H1 (cell line): ENCODE data around the gene IDH2. TPM values are rescaled to one million over a fixed set of nuclear protein-coding genes. Genes with fewer than 3 reads are reported as not detected.

Source experiments
- CTCF ChIA-PET: fragments of 300-600 bp; sonication (Branson Sonifier 250); formaldehyde crosslinking; loops from one replicate; lab custom pipeline; 2021; ENCODE audit not compliant: partially characterized antibody; lab: Charles Lee
- POLR2A ChIA-PET: fragments of 300-600 bp; sonication (Branson Sonifier 250); formaldehyde crosslinking; loops from one replicate; lab custom pipeline; 2021; ENCODE audit warnings: inconsistent platforms; ENCODE audit not compliant: partially characterized antibody; lab: Charles Lee
- DNase-seq, 2 experiments: peaks; one replicate each; pipeline versions ENCODE4 v3.0.0 to v3.0.0-alpha.2; 2010 to 2022; ENCODE audit warnings: low spot score in 2 of 2, low read depth in 1 of 2, mixed read lengths in 1 of 2
- FAIRE-seq: peaks from 2 replicates; lab custom pipeline; 2011; peaks lifted over from hg19 to GRCh38; lab: Jason Lieb, UNC
- H2AFZ ChIP-seq: 2 replicates; pipeline ENCODE4 v1.8.1; 2012; ENCODE audit warnings: low read length, inconsistent platforms
- H2AK5ac ChIP-seq: 2 replicates; pipeline ENCODE4 v1.6.1; 2013; ENCODE audit warnings: low read depth, low read length
- H2BK120ac ChIP-seq: replicated peaks from 2 replicates; pipeline ENCODE3; 2013; ENCODE audit warnings: low read depth, low read length, inconsistent platforms
- H2BK12ac ChIP-seq: 2 replicates; pipeline ENCODE4 v1.6.1; 2013; ENCODE audit warnings: low read depth, low read length
- H2BK15ac ChIP-seq: 2 replicates; pipeline ENCODE4 v1.6.1; 2013; ENCODE audit warnings: low read length
- H2BK20ac ChIP-seq: 2 replicates; pipeline ENCODE4 v1.6.1; 2013; ENCODE audit warnings: low read length
- H2BK5ac ChIP-seq: 2 replicates; pipeline ENCODE4 v1.6.1; 2013; ENCODE audit warnings: low read depth, low read length
- H3K14ac ChIP-seq: 2 replicates; pipeline ENCODE4 v1.6.1; 2013; ENCODE audit warnings: inconsistent platforms; ENCODE audit not compliant: insufficient read length
- H3K18ac ChIP-seq: 2 replicates; pipeline ENCODE4 v1.6.1; 2013; ENCODE audit warnings: low read length; ENCODE audit errors: extremely low read depth
- H3K23ac ChIP-seq: 2 replicates; pipeline ENCODE4 v1.6.1; 2013; ENCODE audit warnings: inconsistent platforms; ENCODE audit not compliant: insufficient read length
- H3K23me2 ChIP-seq: 2 replicates; pipeline ENCODE4 v1.6.1; 2013; ENCODE audit warnings: low read depth, low read length
- H3K27ac ChIP-seq: 2 replicates; pipeline ENCODE4 v1.6.1; 2011; ENCODE audit warnings: low read depth, low read length, inconsistent platforms
- H3K27me3 ChIP-seq, 4 experiments: replicated peaks in 1 of 4; 1 replicate in 1 of 4; 2 replicates in 3 of 4; pipeline versions ENCODE4 v1.6.1 to v1.8.1; 2011 to 2013; ENCODE audit warnings: low read length in 3 of 4, mild to moderate bottlenecking in 3 of 4, inconsistent platforms in 2 of 4, mixed read lengths in 2 of 4, moderate library complexity in 1 of 4; ENCODE audit not compliant: control insufficient read depth in 3 of 4, insufficient read depth in 3 of 4; ENCODE audit errors: extremely low read depth in 1 of 4
- H3K36me3 ChIP-seq, 4 experiments: 2 replicates each; pipeline versions ENCODE4 v1.6.1 to v1.8.1; 2011 to 2013; ENCODE audit warnings: mild to moderate bottlenecking in 4 of 4, low read length in 3 of 4, moderate library complexity in 2 of 4, control low read depth in 1 of 4, inconsistent platforms in 1 of 4; ENCODE audit not compliant: insufficient read depth in 4 of 4, control insufficient read depth in 2 of 4
- H3K4ac ChIP-seq: replicated peaks from 2 replicates; pipeline ENCODE3; 2013; ENCODE audit warnings: low read length, low read depth, mixed read lengths, inconsistent platforms; ENCODE audit not compliant: insufficient read length
- H3K4me1 ChIP-seq, 4 experiments: replicated peaks in 1 of 4; 1 replicate in 1 of 4; 2 replicates in 3 of 4; pipeline versions ENCODE4 v1.6.1 to v1.8.1; 2011 to 2013; ENCODE audit warnings: low read length in 3 of 4, inconsistent platforms in 2 of 4, mixed read lengths in 1 of 4; ENCODE audit not compliant: insufficient read depth in 4 of 4, control insufficient read depth in 3 of 4
- H3K4me2 ChIP-seq, 2 experiments: 2 replicates each; pipeline versions ENCODE4 v1.6.1 to v1.8.1; 2011 to 2013; ENCODE audit warnings: low read depth in 2 of 2, low read length in 2 of 2, control low read depth in 1 of 2, inconsistent platforms in 1 of 2, mild to moderate bottlenecking in 1 of 2; ENCODE audit not compliant: insufficient read depth in 1 of 2
- H3K4me3 ChIP-seq, 4 experiments: fragments of 200-600, 300-600 bp in 1 of 4; sonication (generic), shearing (Covaris generic), sonication (Bioruptor Twin) in 1 of 4; 2 replicates each; pipeline versions ENCODE4 v1.5.1 to v1.8.1; 2011 to 2016; ENCODE audit warnings: low read length in 4 of 4, low read depth in 3 of 4, control low read depth in 2 of 4, inconsistent platforms in 2 of 4, mild to moderate bottlenecking in 2 of 4, mixed read lengths in 1 of 4, moderate library complexity in 1 of 4; ENCODE audit not compliant: insufficient read depth in 2 of 4; ENCODE audit errors: extremely low read depth in 1 of 4
- H3K56ac ChIP-seq: replicated peaks from 2 replicates; pipeline ENCODE3; 2013; ENCODE audit warnings: low read depth, mild to moderate bottlenecking, mixed read lengths, low read length, inconsistent platforms; ENCODE audit not compliant: insufficient read length
- H3K79me1 ChIP-seq: 2 replicates; pipeline ENCODE4 v1.6.1; 2013; ENCODE audit warnings: low read depth, low read length, control low read depth
- H3K79me2 ChIP-seq, 2 experiments: 2 replicates each; pipeline versions ENCODE4 v1.6.1 to v1.8.1; 2012 to 2013; ENCODE audit warnings: low read length in 2 of 2, mild to moderate bottlenecking in 2 of 2, inconsistent platforms in 1 of 2; ENCODE audit not compliant: insufficient read depth in 2 of 2, control insufficient read depth in 1 of 2
- H3K9ac ChIP-seq, 4 experiments: replicated peaks in 1 of 4; 1 replicate in 1 of 4; 2 replicates in 3 of 4; pipeline versions ENCODE4 v1.6.1 to v1.8.1; 2011 to 2013; ENCODE audit warnings: low read depth in 3 of 4, low read length in 3 of 4, control low read depth in 2 of 4, mild to moderate bottlenecking in 2 of 4, moderate library complexity in 2 of 4, inconsistent platforms in 1 of 4; ENCODE audit errors: extremely low read depth in 1 of 4
- H3K9me3 ChIP-seq, 2 experiments: 2 replicates each; pipeline versions ENCODE4 v1.6.1 to v1.8.1; 2012 to 2013; ENCODE audit warnings: mild to moderate bottlenecking in 2 of 2, moderate library complexity in 2 of 2, control low read depth in 1 of 2, inconsistent platforms in 1 of 2, low read depth in 1 of 2, low read length in 1 of 2, mixed read lengths in 1 of 2; ENCODE audit not compliant: insufficient read depth in 2 of 2
- H4K20me1 ChIP-seq, 2 experiments: replicated peaks in 1 of 2; 2 replicates each; pipeline versions ENCODE3 to v1.8.1; 2011 to 2013; ENCODE audit warnings: inconsistent platforms in 2 of 2, low read length in 2 of 2, mild to moderate bottlenecking in 1 of 2; ENCODE audit not compliant: insufficient read depth in 2 of 2, control insufficient read depth in 1 of 2
- H4K5ac ChIP-seq: 2 replicates; pipeline ENCODE4 v1.6.1; 2013; ENCODE audit warnings: low read length, low read depth, mixed read lengths, inconsistent platforms; ENCODE audit not compliant: insufficient read length
- H4K8ac ChIP-seq: 2 replicates; pipeline ENCODE4 v1.8.0; 2013; ENCODE audit warnings: mild to moderate bottlenecking, moderate library complexity, low read length, inconsistent platforms; ENCODE audit not compliant: insufficient read depth; ENCODE audit errors: extremely low read depth
- H4K91ac ChIP-seq: replicated peaks from 2 replicates; pipeline ENCODE3; 2013; ENCODE audit warnings: low read length, mixed read lengths, inconsistent platforms; ENCODE audit not compliant: insufficient read length
- ATF2 ChIP-seq: IDR thresholded peaks from 2 replicates; pipeline ENCODE4 v1.6.1; 2012; ENCODE audit warnings: low read length, inconsistent platforms
- CHD2 ChIP-seq: IDR thresholded peaks from 2 replicates; pipeline ENCODE4 v1.6.1; 2012; ENCODE audit warnings: low read length, improper control_type of control experiment
- CTCF ChIP-seq, 3 experiments: IDR thresholded peaks; 1 replicate in 2 of 3; 2 replicates in 1 of 3; pipeline versions ENCODE4 v1.5.1 to v1.6.1; 2011; ENCODE audit warnings: low read length in 3 of 3, mild to moderate bottlenecking in 3 of 3, inconsistent platforms in 2 of 3, low read depth in 1 of 3, moderate library complexity in 1 of 3; ENCODE audit not compliant: insufficient read depth in 1 of 3; ENCODE audit errors: control extremely low read depth in 1 of 3
- NRF1 ChIP-seq: IDR thresholded peaks from 2 replicates; pipeline ENCODE4 v1.6.1; 2011; ENCODE audit warnings: mild to moderate bottlenecking, low read depth, low read length, improper control_type of control experiment
- POU5F1 ChIP-seq: IDR thresholded peaks from 2 replicates; pipeline ENCODE4 v1.6.1; 2011; ENCODE audit warnings: low read depth, mild to moderate bottlenecking, low read length, moderate library complexity
- SIX5 ChIP-seq: IDR thresholded peaks from 2 replicates; pipeline ENCODE4 v1.6.1; 2011; ENCODE audit warnings: mild to moderate bottlenecking, low read depth, low read length
- SRF ChIP-seq: IDR thresholded peaks from 2 replicates; pipeline ENCODE4 v1.6.1; 2011; ENCODE audit warnings: mild to moderate bottlenecking, low read depth, low read length, moderate library complexity
- WGBS, 2 experiments: shearing (Covaris generic) in 1 of 2; methylation state at CpG; one replicate each; pipeline versions ENCODE4 v1.1.6 to v1.1.7; 2013 to 2015; ENCODE audit warnings: low lambda C conversion rate in 2 of 2, mixed read lengths in 2 of 2, inconsistent platforms in 1 of 2, low coverage in 1 of 2, missing lambda C conversion rate in 1 of 2; ENCODE audit not compliant: insufficient replicate concordance in 2 of 2, insufficient coverage in 1 of 2, insufficient read length in 1 of 2; ENCODE audit errors: extremely low coverage in 1 of 2, missing lambda C conversion rate in 1 of 2; 5-methylcytosine and 5-hydroxymethylcytosine counted together
- polyA plus RNA-seq, 7 experiments: library from polyadenylated mRNA; depleted of rRNA in 3 of 7; stranded (reverse) in 5 of 7; unstranded in 2 of 7; fragments of >200 nt in 5 of 7; fragments of 200-250 nt in 2 of 7; gene quantifications; 1 replicate in 5 of 7; 2 replicates in 1 of 7; 4 replicates in 1 of 7; pipeline versions ENCODE4 v1.2.1 to v1.2.3, GENCODE V29; 2011 to 2013; ENCODE audit warnings: missing spikeins in 2 of 7, mixed read lengths in 2 of 7
- total RNA-seq: library from RNA; stranded (reverse); fragmentation: NEBNext Ultra II Directional; extraction: Animal tissue kit (Norgen Biotek cat#: 25700); gene quantifications from 2 replicates; pipeline ENCODE4 v1.2.1, GENCODE V29; 2021

IDH2 gene
- total and polyA plus RNA-seq, 2 of the 8 experiments (the other 6 are each of a cell fraction or from before 2014, with no cell fraction given), result 64.2 to 84.6 TPM

GRCh38 chr15:90085565-90085964, 16.7 kb downstream of the IDH2 start:
- 86% methylated on average over 3 of the region's 3 CpGs; no CpG with 5 or more reads in 1 of the 2 experiments for WGBS, 2 experiments

More at GRCh38 chr15:90085565-90085964, 16.7 kb downstream of the IDH2 start:
- no peaks in the 10 kb centered on the region for H3K9me3 ChIP-seq
- no peak overlapping the region for H3K4ac ChIP-seq
- peaks cover 0 to 5% (median 2%) of the 10 kb centered on the region in 4 experiments; a peak in 3 of 7 replicates for H3K4me1 ChIP-seq
- H3K27me3 ChIP-seq, result no peaks in the 10 kb centered on the region
- peaks cover 2 to 14% (median 5%) of the 10 kb centered on the region in 4 experiments; a peak in 5 of 8 replicates for H3K36me3 ChIP-seq
- H2BK20ac ChIP-seq, result no peak overlapping the region
- no peak for TF ChIP-seq CHD2
- no peak for TF ChIP-seq POU5F1
- TF ChIP-seq ATF2, result no peak
- no peak for TF ChIP-seq SIX5
- TF ChIP-seq NRF1, result no peak
- TF ChIP-seq SRF, result no peak
- TF ChIP-seq CTCF (IDR thresholded peaks at IDR 0.05; ENCODE audit: control extremely low read depth in 1 of 3, insufficient read depth in 1 of 3, low read depth in 1 of 3, low read length in 3 of 3), result no peak
- FAIRE-seq (no peak), DNase-seq (no peak)
- H3K9ac ChIP-seq, result no peak overlapping the region
- H3K4me3 ChIP-seq, result no peak overlapping the region
- no peak overlapping the region for H3K56ac ChIP-seq
- H4K91ac ChIP-seq, result no peak overlapping the region
- no peak overlapping the region for H2BK15ac ChIP-seq
- no peaks in the 10 kb centered on the region for H3K79me1 ChIP-seq
- H2BK120ac ChIP-seq, result no peak overlapping the region
- H3K18ac ChIP-seq, result no peak overlapping the region
- H3K23me2 ChIP-seq, result no peaks in the 10 kb centered on the region
- H3K4me2 ChIP-seq, result no peak overlapping the region
- no peak overlapping the region for H3K27ac ChIP-seq
- POLR2A ChIA-PET, result interaction anchor here (1.4 to 1.6 kb wide), 3 partner anchors 10 to 85 kb away, joined by 3 to 4 read pairs (median 4); partner anchors contain the start of gene ZNF710
- H4K20me1 ChIP-seq, result peaks cover 0 to 8% of the 10 kb centered on the region in 2 experiments
- H3K79me2 ChIP-seq, result no peaks in the 10 kb centered on the region
- no peak overlapping the region for H2AFZ ChIP-seq
- H2BK5ac ChIP-seq, result no peak overlapping the region
- H2AK5ac ChIP-seq, result no peak overlapping the region
- H3K14ac ChIP-seq, result no peak overlapping the region
- no peak overlapping the region for H4K5ac ChIP-seq
- CTCF ChIA-PET, result interaction anchor here (0.7 to 10.4 kb wide), 24 partner anchors 9 to 325 kb away, joined by 3 to 99 read pairs (median 4); partner anchors contain the start of genes AP3S2 and IDH2
- H4K8ac ChIP-seq, result no peak overlapping the region
- no peak overlapping the region for H2BK12ac ChIP-seq
- no peak overlapping the region for H3K23ac ChIP-seq
